ENCODE data around the gene EIF3F. TPM values are rescaled to one million over a fixed set of nuclear protein-coding genes. Genes with fewer than 3 reads are reported as not detected.

Gene EIF3F
- polyA plus RNA-seq, 3 donors: 179 to 286 (median 243) TPM

- H3K27ac Mint-ChIP-seq: no peak overlapping the region
Measured at GRCh38 chr11:8005556-8005955, 18.4 kb downstream of the EIF3F start.

DNA sequence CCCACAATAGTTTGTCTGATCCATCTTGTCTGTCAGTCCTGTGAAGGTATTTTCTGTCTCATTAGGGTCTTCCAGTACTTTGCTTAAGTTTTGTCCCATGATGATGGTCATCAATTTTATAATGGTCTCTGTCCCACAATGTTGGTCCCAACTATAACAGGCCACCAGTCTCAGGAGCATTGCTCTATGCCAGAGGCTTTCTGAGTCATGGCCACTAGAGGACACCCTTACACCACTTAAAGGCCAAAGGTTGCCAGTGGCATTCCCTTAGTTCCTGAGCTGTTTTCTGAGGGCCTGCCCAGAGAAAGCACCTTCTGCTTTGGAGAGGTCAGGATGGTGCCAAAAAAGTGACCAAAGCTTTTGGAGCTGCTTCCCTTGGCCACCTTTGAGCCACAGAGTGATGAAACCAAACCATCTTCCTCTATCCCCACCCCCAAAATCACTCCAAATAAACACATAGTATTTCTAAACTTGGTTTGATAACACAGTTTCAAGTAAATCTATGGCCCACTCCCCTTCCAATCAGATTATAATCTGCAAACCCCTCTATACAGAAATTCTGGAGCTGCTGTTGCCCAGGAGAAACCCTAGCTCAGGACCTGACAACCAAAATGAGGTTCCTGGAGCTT lies 19.3 kb downstream of the EIF3F start:
- intact Hi-C loops (cut with micrococcal nuclease): no loop called here
- H3K4me2 ChIP-seq (replicated peaks; ENCODE audit: extremely low read depth, low read length, poor library complexity, severe bottlenecking): no peak overlapping the region
- no peaks in the 10 kb centered on the region for H3K36me3 ChIP-seq (replicated peaks in 1 of 2; ENCODE audit: control insufficient read depth in 1 of 2, insufficient read depth in 2 of 2, low read length in 2 of 2)

More at GRCh38 chr11:8005556-8005955, 18.4 kb downstream of the EIF3F start:
- H3K4me2 ChIP-seq (replicated peaks; ENCODE audit: extremely low read depth, low read length, poor library complexity, severe bottlenecking): no peak overlapping the region
- no peak overlapping the region for H3K4me3 ChIP-seq (replicated peaks in 1 of 3; ENCODE audit: low read depth in 2 of 3, low read length in 3 of 3)
- no peaks in the 10 kb centered on the region for H3K9me3 ChIP-seq (replicated peaks in 1 of 2; ENCODE audit: control insufficient read depth in 1 of 2, insufficient read depth in 1 of 2, low read length in 2 of 2)
- H4K20me1 ChIP-seq (ENCODE audit: insufficient read depth, low read length): no peaks in the 10 kb centered on the region
- H3K79me2 ChIP-seq (ENCODE audit: insufficient read depth, low read length): no peaks in the 10 kb centered on the region
- Mint-ChIP-seq H3K36me3 (peaks cover 2% of the 10 kb centered on the region in 2 donors), H3K9me3 (no peaks in the 10 kb centered on the region), H3K4me3 (no peak overlapping the region), H3K27me3 (ENCODE audit: low read depth in 3 of 3) (peaks cover 0 to 5% (median 0%) of the 10 kb centered on the region in 3 donors), H3K4me1 (no peaks in the 10 kb centered on the region)
- H3K36me3 ChIP-seq (replicated peaks in 1 of 2; ENCODE audit: control insufficient read depth in 1 of 2, insufficient read depth in 2 of 2, low read length in 2 of 2): peaks cover 0 to 2% of the 10 kb centered on the region in 2 donors
- TF ChIP-seq CTCF (IDR thresholded peaks at IDR 0.05): no peak
- H2AFZ ChIP-seq (ENCODE audit: insufficient read depth, low read depth, low read length, poor library complexity, severe bottlenecking): no peak overlapping the region
- intact Hi-C loops (cut with micrococcal nuclease): no loop called here
- DNase-seq: no peak
- no peaks in the 10 kb centered on the region for H3K27me3 ChIP-seq (ENCODE audit: control insufficient read depth in 2 of 2, insufficient read depth in 2 of 2, low read length in 2 of 2)
- no peak overlapping the region for H3K9ac ChIP-seq (ENCODE audit: insufficient read depth, low read length, poor library complexity, severe bottlenecking)
- no peaks in the 10 kb centered on the region for H3K4me1 ChIP-seq (ENCODE audit: control insufficient read depth in 1 of 2, insufficient read depth in 2 of 2, low read length in 2 of 2)
- no peak overlapping the region for H3K27ac ChIP-seq (ENCODE audit: low read depth in 1 of 2, low read length in 2 of 2)

More for the DNA sequence above, 19.3 kb downstream of the EIF3F start:
- Mint-ChIP-seq H3K27me3 (ENCODE audit: low read depth in 3 of 3) (peaks cover 0 to 9% (median 0%) of the 10 kb centered on the region in 3 donors), H3K4me3 (no peak overlapping the region), H3K36me3 (no peaks in the 10 kb centered on the region), H3K4me1 (no peaks in the 10 kb centered on the region), H3K27ac (no peak overlapping the region), H3K9me3 (no peaks in the 10 kb centered on the region)
- H2AFZ ChIP-seq (ENCODE audit: insufficient read depth, low read depth, low read length, poor library complexity, severe bottlenecking): no peak overlapping the region
- no peaks in the 10 kb centered on the region for H4K20me1 ChIP-seq (ENCODE audit: insufficient read depth, low read length)
- TF ChIP-seq CTCF (IDR thresholded peaks at IDR 0.05): peak; percentile 65
- no peaks in the 10 kb centered on the region for H3K79me2 ChIP-seq (ENCODE audit: insufficient read depth, low read length)
- H3K4me3 ChIP-seq (replicated peaks in 1 of 3; ENCODE audit: low read depth in 2 of 3, low read length in 3 of 3): no peak overlapping the region
- no peaks in the 10 kb centered on the region for H3K4me1 ChIP-seq (ENCODE audit: control insufficient read depth in 1 of 2, insufficient read depth in 2 of 2, low read length in 2 of 2)
- no peak overlapping the region for H3K9ac ChIP-seq (ENCODE audit: insufficient read depth, low read length, poor library complexity, severe bottlenecking)
- H3K27ac ChIP-seq (ENCODE audit: low read depth in 1 of 2, low read length in 2 of 2): no peak overlapping the region
- no peaks in the 10 kb centered on the region for H3K27me3 ChIP-seq (ENCODE audit: control insufficient read depth in 2 of 2, insufficient read depth in 2 of 2, low read length in 2 of 2)
- DNase-seq: peak in 2 of 3 donors; percentile 20 to 22
- H3K9me3 ChIP-seq (replicated peaks in 1 of 2; ENCODE audit: control insufficient read depth in 1 of 2, insufficient read depth in 1 of 2, low read length in 2 of 2): no peaks in the 10 kb centered on the region
